GM23338 (cell line): ENCODE data around the gene RAP1GDS1. TPM values are rescaled to one million over a fixed set of nuclear protein-coding genes. Genes with fewer than 3 reads are reported as not detected.

Source experiments
- ATAC-seq: fragments of 200-7000 bp; cut with Tn5 transposase; 3 replicates; pipeline ENCODE4 v1.9.1; 2020
- DNase-seq: peaks from one replicate; pipeline ENCODE4 v3.0.0-alpha.2; 2015; ENCODE audit warnings: low spot score
- H2AFZ ChIP-seq: fragments of 200-600 bp; sonication (generic); 2 replicates; pipeline ENCODE4 v1.8.0; 2016; ENCODE audit warnings: antibody characterized with exemption, mild to moderate bottlenecking, moderate library complexity
- H3F3A ChIP-seq: fragments of 200-600 bp; sonication (generic); replicated peaks from 2 replicates; pipeline ENCODE4 v1.8.0; 2017; ENCODE audit warnings: antibody characterized with exemption, mixed run types, low read depth
- H3K27ac ChIP-seq: fragments of 200-600 bp; sonication (generic); 2 replicates; pipeline ENCODE4 v1.6.1; 2016; ENCODE audit warnings: low read depth
- H3K27me3 ChIP-seq: fragments of 200-600 bp; sonication (generic); 2 replicates; pipeline ENCODE4 v1.8.0; 2016; ENCODE audit warnings: mild to moderate bottlenecking, mixed run types, moderate library complexity; ENCODE audit not compliant: insufficient read depth
- H3K36me3 ChIP-seq: fragments of 200-600 bp; sonication (generic); 2 replicates; pipeline ENCODE4 v1.8.0; 2016; ENCODE audit warnings: mild to moderate bottlenecking; ENCODE audit not compliant: insufficient read depth
- H3K4me1 ChIP-seq: fragments of 200-600 bp; sonication (generic); 2 replicates; pipeline ENCODE4 v1.8.0; 2016; ENCODE audit warnings: mild to moderate bottlenecking, moderate library complexity; ENCODE audit not compliant: insufficient read depth
- H3K4me2 ChIP-seq: fragments of 200-600 bp; sonication (generic); 2 replicates; pipeline ENCODE4 v1.7.1; 2017; ENCODE audit warnings: mixed run types
- H3K4me3 ChIP-seq: fragments of 200-600 bp; sonication (generic); 2 replicates; pipeline ENCODE4 v1.6.1; 2016; ENCODE audit warnings: mixed run types
- H3K79me2 ChIP-seq: fragments of 200-600 bp; sonication (generic); replicated peaks from 2 replicates; pipeline ENCODE4 v1.8.0; 2017; ENCODE audit warnings: mild to moderate bottlenecking; ENCODE audit not compliant: insufficient read depth
- H3K9me2 ChIP-seq: fragments of 200-600 bp; sonication (generic); 2 replicates; pipeline ENCODE4 v1.8.0; 2017; ENCODE audit not compliant: insufficient read depth
- H4K20me1 ChIP-seq: fragments of 200-600 bp; sonication (generic); replicated peaks from 2 replicates; pipeline ENCODE4 v1.8.0; 2017; ENCODE audit warnings: mild to moderate bottlenecking; ENCODE audit not compliant: insufficient read depth
- H3K27ac Mint-ChIP-seq: 2 replicates; pipeline ENCODE4 v1.8.0; 2020; ENCODE audit warnings: inconsistent platforms, mild to moderate bottlenecking, moderate library complexity, mixed read lengths
- H3K27me3 Mint-ChIP-seq: 3 replicates; pipeline ENCODE4 v1.8.0; 2022; ENCODE audit warnings: low read depth, mild to moderate bottlenecking, moderate library complexity, mixed read lengths, inconsistent platforms; ENCODE audit not compliant: insufficient read depth, poor library complexity
- H3K36me3 Mint-ChIP-seq: 3 replicates; pipeline ENCODE4 v1.8.0; 2021; ENCODE audit warnings: low read depth, mild to moderate bottlenecking, inconsistent platforms, moderate library complexity, mixed read lengths
- H3K4me1 Mint-ChIP-seq: 3 replicates; pipeline ENCODE4 v1.8.0; 2020; ENCODE audit warnings: mild to moderate bottlenecking, inconsistent platforms, mixed read lengths
- H3K4me3 Mint-ChIP-seq: 3 replicates; pipeline ENCODE4 v1.8.0; 2021; ENCODE audit warnings: moderate library complexity, mild to moderate bottlenecking, inconsistent platforms, mixed read lengths
- H3K9me3 Mint-ChIP-seq: 3 replicates; pipeline ENCODE4 v1.8.0; 2020; ENCODE audit warnings: moderate library complexity, mild to moderate bottlenecking, inconsistent platforms, mixed read lengths
- EZH2 ChIP-seq: fragments of 200-600 bp; sonication (generic); IDR thresholded peaks from one replicate; pipeline ENCODE4 v1.8.0; 2017; ENCODE audit warnings: antibody characterized with exemption, mild to moderate bottlenecking, low read depth; ENCODE audit not compliant: unreplicated experiment
- EZH2phosphoT487 ChIP-seq: fragments of 200-600 bp; sonication (generic); IDR thresholded peaks from one replicate; pipeline ENCODE4 v1.8.1; 2018; ENCODE audit warnings: antibody characterized with exemption; ENCODE audit not compliant: unreplicated experiment
- JUNB ChIP-seq: IDR thresholded peaks from one replicate; pipeline ENCODE4 v1.6.1; 2016; ENCODE audit warnings: antibody characterized with exemption; ENCODE audit not compliant: unreplicated experiment
- NANOG ChIP-seq: IDR thresholded peaks from 2 replicates; pipeline ENCODE4 v1.6.1; 2016; ENCODE audit warnings: antibody characterized with exemption, borderline replicate concordance
- STAT1 ChIP-seq: IDR thresholded peaks from one replicate; pipeline ENCODE4 v1.6.1; 2016; ENCODE audit warnings: antibody characterized with exemption; ENCODE audit not compliant: unreplicated experiment
- ZNF114 ChIP-seq: fragments of 250-450 bp; sonication (Bioruptor Pico); IDR thresholded peaks from 2 replicates; pipeline ENCODE4 v1.5.0; 2020; ENCODE audit warnings: mild to moderate bottlenecking, moderate library complexity
- ZNF331 ChIP-seq: fragments of 250-450 bp; sonication (Bioruptor Pico); IDR thresholded peaks from 2 replicates; pipeline ENCODE4 v1.5.0; 2020; ENCODE audit warnings: low read depth, mild to moderate bottlenecking, moderate library complexity
- polyA plus RNA-seq: library from polyadenylated mRNA; unstranded; fragments of >200 nt; fragmentation: Nextera tagmentation; extraction: Ambion mirVana; gene quantifications from 2 replicates; pipeline ENCODE4 v1.2.1, GENCODE V29; 2016
- total RNA-seq: library from RNA; depleted of rRNA; stranded (reverse); fragments of >200 nt; shearing (Covaris generic); gene quantifications from 2 replicates; pipeline ENCODE4 v1.2.3, GENCODE V29; 2014
- TF ChIP-seq, protein P1 (sequence below), 2 experiments: fragments of 200-600 bp in 1 of 2; sonication (generic) in 1 of 2; conservative IDR thresholded peaks; 2 replicates each; pipeline versions ENCODE4 v1.5.1 to v1.6.1; 2016 to 2017; ENCODE audit warnings: antibody characterized with exemption in 2 of 2, low read depth in 2 of 2, mild to moderate bottlenecking in 2 of 2, moderate library complexity in 1 of 2
- TF ChIP-seq, protein P2 (sequence below): fragments of 250-450 bp; sonication (Bioruptor Pico); IDR thresholded peaks from 2 replicates; pipeline ENCODE4 v1.5.0; 2020; ENCODE audit warnings: mild to moderate bottlenecking, moderate library complexity

Gene RAP1GDS1
- total and polyA plus RNA-seq, 2 experiments from 2014 or later, result 23.7 to 32.4 TPM

DNA sequence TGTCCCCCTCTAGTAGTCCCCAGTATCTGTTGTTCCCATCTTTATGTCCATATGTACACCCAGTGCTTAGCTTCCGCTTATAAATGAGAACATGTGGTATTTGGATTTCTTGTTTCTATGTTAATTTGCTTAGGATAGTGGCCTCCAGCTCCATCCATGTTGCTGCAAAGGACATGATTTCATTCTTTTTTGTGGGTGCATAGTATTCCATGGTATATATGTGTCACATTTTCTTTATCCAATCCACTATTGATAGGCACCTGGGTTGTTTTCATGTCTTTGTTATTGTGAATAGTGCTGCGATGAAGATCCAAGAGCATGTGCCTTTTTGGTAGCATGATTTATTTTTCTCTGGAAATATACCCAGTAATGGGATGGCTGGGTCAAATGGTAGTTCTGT is 6.3 kb downstream of the RAP1GDS1 start:
- H3K4me1 Mint-ChIP-seq, result peaks cover 4% of the 10 kb centered on the region; the same call in 2 of the 3 replicates
- no peak for DNase-seq
- H3K36me3 Mint-ChIP-seq, result peaks cover 16% of the 10 kb centered on the region; the same call in 2 of the 3 replicates
- H3K36me3 ChIP-seq, result no peaks in the 10 kb centered on the region
- no peak overlapping the region for H3K4me2 ChIP-seq
- no peak overlapping the region for H3K4me3 Mint-ChIP-seq
- no peak overlapping the region for H2AFZ ChIP-seq
- no peak overlapping the region for H3K4me3 ChIP-seq
- no peaks in the 10 kb centered on the region for H3K9me2 ChIP-seq
- peaks cover 6% of the 10 kb centered on the region for H3K4me1 ChIP-seq
- no peak for ATAC-seq
- no peak overlapping the region for H3K27ac Mint-ChIP-seq
- no peak for TF ChIP-seq EZH2
- TF ChIP-seq EZH2phosphoT487, result no peak
- TF ChIP-seq JUNB, result no peak
- TF ChIP-seq ZNF331 (CRISPR knock-in tag), result no peak
- TF ChIP-seq, protein P1, sequence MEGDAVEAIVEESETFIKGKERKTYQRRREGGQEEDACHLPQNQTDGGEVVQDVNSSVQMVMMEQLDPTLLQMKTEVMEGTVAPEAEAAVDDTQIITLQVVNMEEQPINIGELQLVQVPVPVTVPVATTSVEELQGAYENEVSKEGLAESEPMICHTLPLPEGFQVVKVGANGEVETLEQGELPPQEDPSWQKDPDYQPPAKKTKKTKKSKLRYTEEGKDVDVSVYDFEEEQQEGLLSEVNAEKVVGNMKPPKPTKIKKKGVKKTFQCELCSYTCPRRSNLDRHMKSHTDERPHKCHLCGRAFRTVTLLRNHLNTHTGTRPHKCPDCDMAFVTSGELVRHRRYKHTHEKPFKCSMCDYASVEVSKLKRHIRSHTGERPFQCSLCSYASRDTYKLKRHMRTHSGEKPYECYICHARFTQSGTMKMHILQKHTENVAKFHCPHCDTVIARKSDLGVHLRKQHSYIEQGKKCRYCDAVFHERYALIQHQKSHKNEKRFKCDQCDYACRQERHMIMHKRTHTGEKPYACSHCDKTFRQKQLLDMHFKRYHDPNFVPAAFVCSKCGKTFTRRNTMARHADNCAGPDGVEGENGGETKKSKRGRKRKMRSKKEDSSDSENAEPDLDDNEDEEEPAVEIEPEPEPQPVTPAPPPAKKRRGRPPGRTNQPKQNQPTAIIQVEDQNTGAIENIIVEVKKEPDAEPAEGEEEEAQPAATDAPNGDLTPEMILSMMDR (conservative IDR thresholded peaks at IDR 0.05; ENCODE audit: low read depth in 2 of 2), result no peak
- TF ChIP-seq ZNF114 (CRISPR knock-in tag), result no peak
- H3K27me3 Mint-ChIP-seq, result no peaks in the 10 kb centered on the region
- H3F3A ChIP-seq, result no peaks in the 10 kb centered on the region
- H4K20me1 ChIP-seq, result peaks cover 7% of the 10 kb centered on the region; the same call in 1 of the 2 replicates
- no peaks in the 10 kb centered on the region; the same call in 1 of the 2 replicates for H3K27me3 ChIP-seq
- H3K27ac ChIP-seq, result no peak overlapping the region
- H3K79me2 ChIP-seq, result peaks cover 99% of the 10 kb centered on the region
- H3K9me3 Mint-ChIP-seq, result no peaks in the 10 kb centered on the region; the same call in 2 of the 3 replicates

DNA sequence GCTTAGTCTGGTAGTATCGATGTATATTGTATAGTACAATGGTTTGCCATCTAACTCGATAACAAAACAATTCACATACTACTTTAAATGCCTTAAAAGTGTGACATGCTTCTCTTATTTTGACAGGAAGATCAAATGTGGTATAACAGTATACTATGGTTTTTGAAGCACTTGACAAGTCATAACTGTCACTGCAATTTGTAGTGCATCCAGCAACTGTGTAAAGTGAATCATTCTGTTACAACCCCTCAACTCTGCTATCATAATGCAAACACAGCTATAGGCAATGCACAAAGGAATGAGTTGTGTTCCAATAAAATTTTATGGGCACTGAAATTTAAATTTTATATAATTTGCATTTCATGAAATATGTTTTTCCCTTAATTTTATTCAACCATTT is 14.0 kb downstream of the RAP1GDS1 start:
- no peaks in the 10 kb centered on the region for H3K36me3 ChIP-seq
- no peak overlapping the region for H3K27ac Mint-ChIP-seq
- peaks cover 99% of the 10 kb centered on the region for H3K79me2 ChIP-seq
- no peak overlapping the region for H3K4me2 ChIP-seq
- ATAC-seq (no peak), DNase-seq (no peak)
- H3K27me3 Mint-ChIP-seq, result no peaks in the 10 kb centered on the region
- H3K9me3 Mint-ChIP-seq, result peaks cover 11% of the 10 kb centered on the region; the same call in 2 of the 3 replicates
- no peaks in the 10 kb centered on the region for H3K27me3 ChIP-seq
- no peaks in the 10 kb centered on the region; the same call in 1 of the 2 replicates for H4K20me1 ChIP-seq
- no peak overlapping the region for H3K27ac ChIP-seq
- H3K9me2 ChIP-seq, result no peaks in the 10 kb centered on the region
- no peak overlapping the region for H2AFZ ChIP-seq
- no peaks in the 10 kb centered on the region for H3K4me1 Mint-ChIP-seq
- H3K4me1 ChIP-seq, result no peaks in the 10 kb centered on the region
- H3K4me3 ChIP-seq, result no peak overlapping the region
- TF ChIP-seq JUNB (no peak), STAT1 (no peak), NANOG (no peak)
- TF ChIP-seq, protein P2, sequence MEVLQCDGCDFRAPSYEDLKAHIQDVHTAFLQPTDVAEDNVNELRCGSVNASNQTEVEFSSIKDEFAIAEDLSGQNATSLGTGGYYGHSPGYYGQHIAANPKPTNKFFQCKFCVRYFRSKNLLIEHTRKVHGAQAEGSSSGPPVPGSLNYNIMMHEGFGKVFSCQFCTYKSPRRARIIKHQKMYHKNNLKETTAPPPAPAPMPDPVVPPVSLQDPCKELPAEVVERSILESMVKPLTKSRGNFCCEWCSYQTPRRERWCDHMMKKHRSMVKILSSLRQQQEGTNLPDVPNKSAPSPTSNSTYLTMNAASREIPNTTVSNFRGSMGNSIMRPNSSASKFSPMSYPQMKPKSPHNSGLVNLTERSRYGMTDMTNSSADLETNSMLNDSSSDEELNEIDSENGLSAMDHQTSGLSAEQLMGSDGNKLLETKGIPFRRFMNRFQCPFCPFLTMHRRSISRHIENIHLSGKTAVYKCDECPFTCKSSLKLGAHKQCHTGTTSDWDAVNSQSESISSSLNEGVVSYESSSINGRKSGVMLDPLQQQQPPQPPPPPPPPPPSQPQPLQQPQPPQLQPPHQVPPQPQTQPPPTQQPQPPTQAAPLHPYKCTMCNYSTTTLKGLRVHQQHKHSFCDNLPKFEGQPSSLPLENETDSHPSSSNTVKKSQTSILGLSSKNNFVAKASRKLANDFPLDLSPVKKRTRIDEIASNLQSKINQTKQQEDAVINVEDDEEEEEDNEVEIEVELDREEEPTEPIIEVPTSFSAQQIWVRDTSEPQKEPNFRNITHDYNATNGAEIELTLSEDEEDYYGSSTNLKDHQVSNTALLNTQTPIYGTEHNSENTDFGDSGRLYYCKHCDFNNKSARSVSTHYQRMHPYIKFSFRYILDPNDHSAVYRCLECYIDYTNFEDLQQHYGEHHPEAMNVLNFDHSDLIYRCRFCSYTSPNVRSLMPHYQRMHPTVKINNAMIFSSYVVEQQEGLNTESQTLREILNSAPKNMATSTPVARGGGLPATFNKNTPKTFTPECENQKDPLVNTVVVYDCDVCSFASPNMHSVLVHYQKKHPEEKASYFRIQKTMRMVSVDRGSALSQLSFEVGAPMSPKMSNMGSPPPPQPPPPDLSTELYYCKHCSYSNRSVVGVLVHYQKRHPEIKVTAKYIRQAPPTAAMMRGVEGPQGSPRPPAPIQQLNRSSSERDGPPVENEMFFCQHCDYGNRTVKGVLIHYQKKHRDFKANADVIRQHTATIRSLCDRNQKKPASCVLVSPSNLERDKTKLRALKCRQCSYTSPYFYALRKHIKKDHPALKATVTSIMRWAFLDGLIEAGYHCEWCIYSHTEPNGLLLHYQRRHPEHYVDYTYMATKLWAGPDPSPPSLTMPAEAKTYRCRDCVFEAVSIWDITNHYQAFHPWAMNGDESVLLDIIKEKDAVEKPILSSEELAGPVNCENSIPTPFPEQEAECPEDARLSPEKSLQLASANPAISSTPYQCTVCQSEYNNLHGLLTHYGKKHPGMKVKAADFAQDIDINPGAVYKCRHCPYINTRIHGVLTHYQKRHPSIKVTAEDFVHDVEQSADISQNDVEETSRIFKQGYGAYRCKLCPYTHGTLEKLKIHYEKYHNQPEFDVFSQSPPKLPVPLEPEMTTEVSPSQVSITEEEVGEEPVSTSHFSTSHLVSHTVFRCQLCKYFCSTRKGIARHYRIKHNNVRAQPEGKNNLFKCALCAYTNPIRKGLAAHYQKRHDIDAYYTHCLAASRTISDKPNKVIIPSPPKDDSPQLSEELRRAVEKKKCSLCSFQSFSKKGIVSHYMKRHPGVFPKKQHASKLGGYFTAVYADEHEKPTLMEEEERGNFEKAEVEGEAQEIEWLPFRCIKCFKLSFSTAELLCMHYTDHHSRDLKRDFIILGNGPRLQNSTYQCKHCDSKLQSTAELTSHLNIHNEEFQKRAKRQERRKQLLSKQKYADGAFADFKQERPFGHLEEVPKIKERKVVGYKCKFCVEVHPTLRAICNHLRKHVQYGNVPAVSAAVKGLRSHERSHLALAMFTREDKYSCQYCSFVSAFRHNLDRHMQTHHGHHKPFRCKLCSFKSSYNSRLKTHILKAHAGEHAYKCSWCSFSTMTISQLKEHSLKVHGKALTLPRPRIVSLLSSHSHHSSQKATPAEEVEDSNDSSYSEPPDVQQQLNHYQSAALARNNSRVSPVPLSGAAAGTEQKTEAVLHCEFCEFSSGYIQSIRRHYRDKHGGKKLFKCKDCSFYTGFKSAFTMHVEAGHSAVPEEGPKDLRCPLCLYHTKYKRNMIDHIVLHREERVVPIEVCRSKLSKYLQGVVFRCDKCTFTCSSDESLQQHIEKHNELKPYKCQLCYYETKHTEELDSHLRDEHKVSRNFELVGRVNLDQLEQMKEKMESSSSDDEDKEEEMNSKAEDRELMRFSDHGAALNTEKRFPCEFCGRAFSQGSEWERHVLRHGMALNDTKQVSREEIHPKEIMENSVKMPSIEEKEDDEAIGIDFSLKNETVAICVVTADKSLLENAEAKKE (CRISPR knock-in tag), result no peak
- H3K36me3 Mint-ChIP-seq, result peaks cover 37% of the 10 kb centered on the region; the same call in 2 of the 3 replicates
- no peak overlapping the region for H3K4me3 Mint-ChIP-seq
- H3F3A ChIP-seq, result no peaks in the 10 kb centered on the region
